HK-2 (cell line): Measurements from ENCODE around the gene MSMO1.
"Not testable (repeated sequence)": the region's sequence is repeated elsewhere in the genome, so short reads cannot be mapped to it uniquely, and the experiment has no call there.

Source experiments
- DNase-seq: peaks from one replicate; pipeline ENCODE4 v3.0.0-alpha.2; 2018; ENCODE audit not compliant: unreplicated experiment

Gene MSMO1

DNA sequence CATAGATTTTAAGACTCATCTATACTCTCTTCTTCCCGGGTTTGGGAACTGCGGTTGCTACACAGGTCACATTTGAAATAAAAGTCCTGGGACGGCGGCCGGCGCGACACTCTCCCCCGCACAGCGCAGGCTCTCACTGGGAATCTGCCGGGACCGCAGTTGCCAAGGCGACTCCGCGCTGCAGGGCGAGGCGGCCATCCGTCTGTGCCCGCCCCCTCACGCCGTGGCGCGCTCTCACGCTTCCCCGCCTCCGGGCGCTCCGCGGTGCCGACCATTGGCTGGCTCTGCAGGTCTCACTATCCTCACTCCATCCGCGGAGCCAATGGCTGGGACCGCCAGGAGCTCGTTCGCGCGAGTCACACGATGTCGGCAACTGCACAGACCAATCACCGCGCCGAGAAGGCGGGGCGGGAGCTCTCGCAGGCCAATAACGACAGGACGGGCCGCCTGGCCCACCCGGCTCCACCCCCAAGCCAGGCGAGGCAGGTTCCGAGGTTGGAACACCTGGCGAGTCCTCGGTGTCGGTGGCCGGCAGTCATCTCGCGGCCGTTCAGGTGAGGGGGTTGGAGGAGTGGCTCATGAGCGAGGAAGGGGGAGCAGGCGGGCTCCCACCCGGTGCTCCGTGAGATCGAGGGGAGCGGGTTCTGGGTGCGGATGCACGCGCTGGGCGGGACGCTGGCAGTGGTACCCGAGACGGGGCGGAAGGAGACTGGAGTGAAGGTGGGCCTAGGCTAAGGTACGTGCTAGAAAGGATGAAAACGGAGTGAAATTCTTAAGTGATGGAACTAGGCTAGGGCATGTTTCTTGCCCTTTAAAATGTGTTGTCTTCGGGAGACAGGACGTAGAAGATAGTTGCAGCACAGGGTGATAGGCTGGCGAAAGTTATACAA is at the start of gene MSMO1:
TSS of gene MSMO1 (plus strand) at position 459 of the 890 bp plus-strand sequence. CDS start 5,702 bp downstream, outside the sequence.
- peak; percentile 99 for DNase-seq

DNA sequence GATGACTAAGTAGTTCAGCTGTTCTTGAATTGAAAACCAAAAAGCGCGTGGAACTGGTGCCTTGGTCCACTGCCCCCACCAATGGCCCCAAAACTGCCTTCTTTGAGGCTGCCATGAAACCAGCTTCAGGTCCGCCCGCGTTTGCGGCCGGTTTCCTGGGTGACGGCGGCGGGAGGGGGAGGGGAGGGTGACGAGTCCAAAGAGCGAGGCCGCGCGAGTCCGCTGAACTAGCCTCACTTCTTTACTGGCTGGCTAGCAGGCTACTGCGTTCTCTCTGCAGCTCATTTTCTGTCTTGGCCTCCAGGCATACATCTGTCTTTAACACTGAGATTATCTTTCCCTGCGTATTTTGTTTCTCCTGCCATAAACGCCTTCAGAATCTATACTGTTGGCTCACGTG is 47.9 kb upstream of the MSMO1 start:
- not testable (repeated sequence) for DNase-seq

DNA sequence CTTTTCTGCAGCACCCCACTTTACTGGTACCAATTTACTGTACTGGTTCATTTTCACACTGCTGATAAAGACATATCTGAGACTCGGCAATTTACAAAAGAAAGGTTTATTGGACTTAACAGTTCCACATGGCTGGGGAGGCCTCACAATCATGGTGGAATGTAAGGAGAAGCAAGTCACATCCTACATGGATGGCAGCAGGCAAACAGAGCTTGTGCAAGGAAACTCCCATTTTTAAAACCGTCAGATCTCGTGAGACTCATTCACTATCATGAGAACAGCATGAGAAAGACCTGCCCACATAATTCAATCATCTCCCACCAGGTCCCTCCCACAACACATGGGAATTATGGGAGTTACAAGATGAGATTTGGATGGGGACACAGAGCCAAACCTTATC is 42.8 kb upstream of the MSMO1 start:
- not testable (repeated sequence) for DNase-seq

DNA sequence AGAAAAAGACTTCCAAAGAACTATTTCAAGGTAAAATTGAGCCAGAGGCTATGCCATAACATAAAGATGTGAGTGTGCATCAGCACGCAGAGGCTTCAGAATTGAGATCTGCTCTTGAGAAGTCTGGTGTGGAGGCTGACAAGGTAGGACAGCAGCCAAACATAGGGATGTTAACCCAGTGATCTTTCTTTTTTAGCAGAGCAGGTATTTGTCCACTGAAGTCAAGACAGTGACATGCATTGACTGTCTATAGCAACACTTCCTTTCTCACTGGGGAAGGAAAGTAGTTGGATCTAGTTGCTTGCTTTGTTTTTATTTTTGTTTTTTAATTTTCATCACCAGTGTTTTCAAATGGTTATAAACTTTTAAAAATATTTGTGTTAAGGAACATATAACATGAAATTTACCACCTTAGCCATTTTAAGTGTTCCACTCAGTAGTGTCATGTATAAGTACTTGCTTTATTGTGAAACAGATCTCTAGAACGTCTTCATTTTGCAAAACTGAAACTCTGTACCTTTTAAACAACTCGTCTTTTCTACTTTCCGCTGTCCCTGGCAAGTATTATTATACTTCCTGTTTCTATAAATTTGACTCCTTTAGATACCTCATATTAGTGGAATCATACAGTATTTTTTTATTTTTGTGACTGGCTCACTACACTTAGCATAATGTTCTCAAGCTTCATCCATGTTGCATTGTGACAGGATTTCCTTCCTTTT is 40.7 kb upstream of the MSMO1 start:
- DNase-seq, result not testable (repeated sequence)

DNA sequence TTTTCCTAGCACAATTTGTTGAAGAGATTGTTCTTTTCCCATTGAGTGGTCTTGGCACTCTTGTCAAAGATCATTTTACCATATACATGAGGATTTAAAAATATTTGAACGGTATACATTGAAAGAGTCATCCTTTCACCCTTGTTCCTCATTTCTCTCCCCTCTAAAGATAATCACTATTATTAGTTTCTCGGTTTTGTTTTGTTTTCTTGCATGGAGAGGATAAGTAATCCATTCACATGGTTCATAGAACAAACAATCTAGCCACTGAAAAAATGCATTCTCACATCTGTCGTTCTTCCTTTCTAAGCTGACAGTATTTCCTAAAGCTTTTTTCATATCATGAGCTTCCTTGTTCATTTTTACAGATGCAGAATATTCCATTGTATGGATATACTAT is 39.2 kb upstream of the MSMO1 start:
- DNase-seq, result no peak

DNA sequence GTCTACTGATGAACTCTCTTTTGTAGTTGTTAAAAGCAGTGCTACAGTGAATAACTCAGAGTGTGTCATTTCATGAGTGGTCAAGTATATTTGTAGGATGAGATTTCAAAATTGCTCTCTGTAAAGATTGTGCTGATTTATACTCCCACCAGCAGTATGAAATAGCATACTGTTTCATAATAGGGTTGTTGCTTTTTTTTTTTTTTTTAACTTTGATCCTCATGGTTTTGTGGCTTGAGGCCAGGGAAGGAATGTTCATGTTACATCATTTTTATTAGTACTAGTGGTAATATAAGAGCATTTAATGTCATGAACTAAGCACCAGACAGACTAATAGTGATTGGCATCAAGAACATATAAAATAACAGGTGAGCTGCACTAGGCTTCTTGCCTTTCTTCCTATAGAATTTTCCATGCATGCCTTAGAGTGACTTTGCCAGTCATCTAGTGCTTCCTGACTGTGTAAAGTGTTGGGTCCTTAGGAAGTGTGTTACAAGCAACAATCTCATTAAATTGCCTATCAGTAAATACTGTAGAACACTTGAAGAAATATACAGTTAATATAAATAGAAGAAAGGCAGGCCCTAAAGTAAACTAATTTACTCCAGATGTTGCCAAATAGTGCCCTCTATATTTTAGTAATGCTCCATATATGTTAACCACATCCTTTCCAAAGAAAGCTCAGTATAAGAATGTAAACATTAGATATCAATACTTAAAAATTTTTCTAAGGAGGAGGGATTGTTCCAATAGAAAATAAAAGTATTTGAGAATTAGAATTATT is 38.6 kb upstream of the MSMO1 start:
- DNase-seq, result no peak

- no peak for DNase-seq
Observed at GRCh38 chr4:165289423-165289785, 38.1 kb upstream of the MSMO1 start.

- no peak for DNase-seq
Observed at GRCh38 chr4:165293061-165293460, 34.4 kb upstream of the MSMO1 start.

- DNase-seq, result no peak
Observed at GRCh38 chr4:165293927-165294649, 33.4 kb upstream of the MSMO1 start.

- no peak for DNase-seq
Observed at GRCh38 chr4:165294907-165295306, 32.6 kb upstream of the MSMO1 start.

DNA sequence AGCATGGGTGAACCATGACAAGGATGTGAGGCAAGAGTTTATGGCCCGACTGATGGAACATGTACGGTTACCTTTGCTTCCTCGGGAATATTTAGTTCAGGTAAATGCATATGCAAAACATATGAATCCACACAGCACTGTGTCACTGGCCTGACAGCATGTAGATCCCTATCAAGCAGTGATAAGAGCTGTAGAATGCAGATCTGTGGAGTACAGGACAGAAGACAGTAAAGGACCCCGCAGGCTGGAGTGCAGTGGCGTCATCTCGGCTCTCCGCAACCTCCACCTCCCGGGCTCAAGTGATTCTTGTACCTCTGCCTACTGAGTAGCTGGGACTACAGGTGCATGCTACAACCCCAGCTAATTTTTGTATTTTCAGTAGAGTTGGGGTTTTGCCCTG is 29.8 kb upstream of the MSMO1 start:
- no peak for DNase-seq

- DNase-seq, result no peak
Observed at GRCh38 chr4:165299399-165300060, 27.9 kb upstream of the MSMO1 start.

GRCh38 chr4:165301833-165302232 is 25.6 kb upstream of the MSMO1 start:
- no peak for DNase-seq

DNA sequence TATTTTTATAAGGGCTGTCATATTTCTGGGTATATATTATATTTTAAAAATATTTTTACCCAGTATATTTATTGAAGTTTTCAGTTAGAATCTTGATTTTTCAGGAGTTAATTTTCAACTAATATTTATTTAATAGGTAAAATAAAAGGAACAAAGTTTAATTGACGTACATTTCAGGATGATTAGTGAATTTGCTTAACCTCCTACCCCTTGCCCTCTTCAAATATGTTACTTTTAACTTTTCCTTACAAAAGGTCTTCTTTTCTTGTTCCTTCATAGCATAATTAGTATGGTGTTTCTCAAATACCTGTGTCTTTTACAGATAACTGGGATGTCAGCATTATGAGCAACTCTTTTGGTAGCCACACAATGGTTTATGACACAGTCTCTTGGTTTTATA is 24.8 kb upstream of the MSMO1 start:
- DNase-seq, result no peak

DNA sequence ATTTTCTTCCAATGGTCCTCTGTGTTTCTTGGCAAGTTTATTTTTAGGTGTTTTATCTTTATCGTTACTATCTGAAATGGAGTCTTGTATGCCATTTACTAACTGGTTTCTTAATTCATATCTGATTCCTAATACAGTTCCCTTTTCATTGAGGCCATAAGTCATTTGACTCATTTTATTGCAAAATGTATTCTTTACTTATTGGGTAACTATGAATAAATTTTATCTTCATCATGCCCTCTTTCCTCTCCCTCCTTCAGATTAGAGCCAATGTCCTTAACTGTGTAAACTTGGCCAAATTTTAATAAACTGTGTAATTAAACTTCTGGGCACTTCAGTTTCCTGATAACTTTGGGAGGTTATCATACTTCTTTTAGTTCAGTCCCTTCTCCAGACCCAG is 19.3 kb upstream of the MSMO1 start:
- no peak for DNase-seq

DNA sequence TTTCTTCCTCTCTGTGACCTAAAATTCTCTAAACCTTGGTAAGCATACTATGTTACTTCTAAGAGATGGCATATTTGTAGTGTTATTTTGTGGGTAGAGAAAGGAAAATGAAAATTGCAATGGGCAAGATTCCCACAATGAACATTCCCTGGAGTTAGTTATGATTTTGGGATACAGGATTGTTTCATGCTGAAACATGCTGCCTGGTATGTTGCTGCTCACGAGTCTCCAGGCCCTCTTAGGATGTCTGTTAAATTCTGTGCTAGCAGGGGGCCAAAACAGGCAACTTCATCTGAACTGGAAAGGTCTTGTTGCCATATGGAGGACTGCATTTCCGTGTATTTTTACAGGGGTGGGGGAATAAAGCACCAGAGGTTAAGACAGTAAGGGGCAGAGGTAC is 18.9 kb upstream of the MSMO1 start:
- DNase-seq, result no peak

DNA sequence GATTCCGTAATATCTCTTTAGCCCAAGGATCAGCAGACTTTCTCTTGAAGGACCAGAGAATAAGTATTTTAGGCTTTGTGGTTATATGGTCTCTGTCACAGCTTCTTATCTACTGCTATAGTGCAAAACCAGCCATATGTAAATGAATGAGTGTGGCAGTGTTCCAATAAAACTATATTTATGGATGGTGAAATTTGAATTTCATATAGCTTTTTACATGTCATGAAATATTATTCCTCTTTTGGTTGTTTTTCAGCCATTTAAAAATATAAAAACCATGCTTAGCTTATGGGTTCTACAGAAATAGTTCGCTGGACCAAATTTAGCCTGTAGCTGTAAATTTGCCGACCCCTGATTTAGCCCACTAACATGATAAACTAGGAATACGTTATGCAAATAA is 18.0 kb upstream of the MSMO1 start:
- no peak for DNase-seq

DNA sequence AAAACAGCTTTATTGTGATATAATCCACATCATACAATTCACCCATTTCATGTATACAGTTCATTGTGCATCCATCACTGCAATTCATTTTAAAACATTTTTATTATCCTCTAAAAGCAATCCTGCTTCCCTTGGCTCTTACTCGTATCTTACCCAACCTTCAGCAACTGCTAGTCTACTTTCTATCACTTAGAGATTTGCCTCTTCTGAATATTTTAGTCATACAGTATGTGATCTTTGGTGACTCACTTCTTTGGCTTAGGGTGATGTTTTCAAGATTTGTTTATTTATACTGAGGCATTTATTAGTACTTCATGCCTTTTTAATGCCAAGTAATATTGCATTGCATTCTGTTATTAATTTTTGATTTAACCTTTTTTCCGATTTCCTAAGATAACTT is 15.0 kb upstream of the MSMO1 start:
- DNase-seq, result no peak

DNA sequence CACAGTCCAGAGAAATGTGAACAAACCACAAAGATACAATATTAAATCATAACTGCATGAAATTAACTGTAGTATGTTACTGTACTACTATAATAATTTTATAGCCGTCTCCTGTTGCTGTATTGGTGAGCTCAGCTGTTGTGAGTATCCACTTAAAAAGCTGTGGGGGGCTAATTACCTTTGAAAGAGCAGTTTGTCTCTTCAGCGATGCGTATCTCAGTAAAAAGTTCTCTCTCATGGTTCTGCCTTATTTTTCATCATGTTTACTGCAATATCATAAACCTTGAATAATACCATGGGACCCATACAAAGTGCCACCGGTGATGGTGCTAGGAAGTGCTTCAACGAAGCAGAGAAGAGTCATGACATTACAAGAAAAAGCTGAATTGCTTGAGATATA is 8.4 kb upstream of the MSMO1 start:
- DNase-seq, result no peak

DNA sequence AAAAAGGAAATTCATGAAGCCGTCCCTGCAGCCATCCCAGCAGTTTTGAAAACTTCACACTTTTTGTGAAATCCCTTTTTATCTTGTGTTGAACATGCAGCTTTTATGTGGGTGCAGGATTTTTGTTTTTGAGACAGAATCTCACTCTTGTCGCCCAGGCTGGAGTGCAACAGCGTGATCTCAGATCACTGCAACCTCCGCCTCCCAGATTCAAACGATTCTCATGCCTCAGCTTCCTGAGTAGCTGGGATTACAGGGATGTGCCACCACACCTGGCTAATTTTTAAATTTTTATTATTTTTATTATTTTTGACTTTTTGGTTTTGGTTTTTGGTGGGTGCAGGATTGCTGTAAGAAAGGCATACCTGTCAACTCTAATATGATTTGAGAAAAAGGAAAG is 8.0 kb upstream of the MSMO1 start:
- no peak for DNase-seq

GRCh38 chr4:165324236-165324917 is 3.1 kb upstream of the MSMO1 start:
- no peak for DNase-seq
